NB4 (cell line): Measurements from ENCODE around the gene KCNQ2.

Source experiments
- DNase-seq: peaks from one replicate; pipeline ENCODE4 v3.0.0; 2010; ENCODE audit warnings: low read depth
- H3K4me3 ChIP-seq: one replicate; pipeline ENCODE4 v1.5.1; 2011; ENCODE audit warnings: mild to moderate bottlenecking, low read depth, low read length, moderate library complexity
- MYC ChIP-seq: IDR thresholded peaks from 2 replicates; pipeline ENCODE4 v1.6.1; 2011; ENCODE audit warnings: low read depth, low read length
- POLR2A ChIP-seq: IDR thresholded peaks from 2 replicates; pipeline ENCODE4 v1.6.1; 2011; ENCODE audit warnings: mild to moderate bottlenecking; ENCODE audit not compliant: insufficient read length; ENCODE audit errors: extremely low read depth
- TF ChIP-seq, protein P1 (sequence below): IDR thresholded peaks from 2 replicates; pipeline ENCODE4 v1.6.1; 2011; ENCODE audit warnings: low read depth, low read length
- TF ChIP-seq, protein P2 (sequence below): IDR thresholded peaks from one replicate; pipeline ENCODE4 v1.5.1; 2012; ENCODE audit warnings: low read depth, low read length

KCNQ2 gene

DNA sequence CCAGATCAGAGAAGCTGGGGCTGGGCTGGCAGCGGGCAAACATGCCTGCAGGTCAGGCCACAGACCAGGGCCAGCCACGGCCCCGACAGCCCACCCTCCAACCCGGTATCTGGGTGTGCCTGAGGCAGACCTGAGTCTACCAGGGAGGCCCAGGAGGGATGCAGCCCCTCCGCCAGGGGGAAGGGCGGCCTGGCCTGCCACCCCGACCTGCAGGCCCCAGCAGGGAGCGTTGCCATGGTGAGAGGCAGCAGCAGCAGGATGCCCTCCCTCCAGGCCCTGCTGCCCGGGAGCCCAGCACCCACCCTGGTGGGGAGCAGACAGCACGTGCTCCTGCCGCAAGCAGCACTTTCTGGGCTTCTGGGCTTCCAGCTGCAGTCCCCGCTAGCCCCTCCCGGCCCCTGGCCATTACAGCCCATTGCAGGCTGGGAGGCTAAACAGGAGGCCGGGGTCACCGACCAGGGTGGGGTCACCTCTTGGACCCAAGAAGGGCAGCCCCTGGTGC is 30.3 kb upstream of the KCNQ2 start:
- no peak overlapping the region for H3K4me3 ChIP-seq
- no peak for TF ChIP-seq MYC
- TF ChIP-seq, protein P1, sequence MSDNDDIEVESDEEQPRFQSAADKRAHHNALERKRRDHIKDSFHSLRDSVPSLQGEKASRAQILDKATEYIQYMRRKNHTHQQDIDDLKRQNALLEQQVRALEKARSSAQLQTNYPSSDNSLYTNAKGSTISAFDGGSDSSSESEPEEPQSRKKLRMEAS = no peak
- TF ChIP-seq POLR2A = no peak
- TF ChIP-seq, protein P2, sequence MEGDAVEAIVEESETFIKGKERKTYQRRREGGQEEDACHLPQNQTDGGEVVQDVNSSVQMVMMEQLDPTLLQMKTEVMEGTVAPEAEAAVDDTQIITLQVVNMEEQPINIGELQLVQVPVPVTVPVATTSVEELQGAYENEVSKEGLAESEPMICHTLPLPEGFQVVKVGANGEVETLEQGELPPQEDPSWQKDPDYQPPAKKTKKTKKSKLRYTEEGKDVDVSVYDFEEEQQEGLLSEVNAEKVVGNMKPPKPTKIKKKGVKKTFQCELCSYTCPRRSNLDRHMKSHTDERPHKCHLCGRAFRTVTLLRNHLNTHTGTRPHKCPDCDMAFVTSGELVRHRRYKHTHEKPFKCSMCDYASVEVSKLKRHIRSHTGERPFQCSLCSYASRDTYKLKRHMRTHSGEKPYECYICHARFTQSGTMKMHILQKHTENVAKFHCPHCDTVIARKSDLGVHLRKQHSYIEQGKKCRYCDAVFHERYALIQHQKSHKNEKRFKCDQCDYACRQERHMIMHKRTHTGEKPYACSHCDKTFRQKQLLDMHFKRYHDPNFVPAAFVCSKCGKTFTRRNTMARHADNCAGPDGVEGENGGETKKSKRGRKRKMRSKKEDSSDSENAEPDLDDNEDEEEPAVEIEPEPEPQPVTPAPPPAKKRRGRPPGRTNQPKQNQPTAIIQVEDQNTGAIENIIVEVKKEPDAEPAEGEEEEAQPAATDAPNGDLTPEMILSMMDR = no peak
- DNase-seq = no peak

DNA sequence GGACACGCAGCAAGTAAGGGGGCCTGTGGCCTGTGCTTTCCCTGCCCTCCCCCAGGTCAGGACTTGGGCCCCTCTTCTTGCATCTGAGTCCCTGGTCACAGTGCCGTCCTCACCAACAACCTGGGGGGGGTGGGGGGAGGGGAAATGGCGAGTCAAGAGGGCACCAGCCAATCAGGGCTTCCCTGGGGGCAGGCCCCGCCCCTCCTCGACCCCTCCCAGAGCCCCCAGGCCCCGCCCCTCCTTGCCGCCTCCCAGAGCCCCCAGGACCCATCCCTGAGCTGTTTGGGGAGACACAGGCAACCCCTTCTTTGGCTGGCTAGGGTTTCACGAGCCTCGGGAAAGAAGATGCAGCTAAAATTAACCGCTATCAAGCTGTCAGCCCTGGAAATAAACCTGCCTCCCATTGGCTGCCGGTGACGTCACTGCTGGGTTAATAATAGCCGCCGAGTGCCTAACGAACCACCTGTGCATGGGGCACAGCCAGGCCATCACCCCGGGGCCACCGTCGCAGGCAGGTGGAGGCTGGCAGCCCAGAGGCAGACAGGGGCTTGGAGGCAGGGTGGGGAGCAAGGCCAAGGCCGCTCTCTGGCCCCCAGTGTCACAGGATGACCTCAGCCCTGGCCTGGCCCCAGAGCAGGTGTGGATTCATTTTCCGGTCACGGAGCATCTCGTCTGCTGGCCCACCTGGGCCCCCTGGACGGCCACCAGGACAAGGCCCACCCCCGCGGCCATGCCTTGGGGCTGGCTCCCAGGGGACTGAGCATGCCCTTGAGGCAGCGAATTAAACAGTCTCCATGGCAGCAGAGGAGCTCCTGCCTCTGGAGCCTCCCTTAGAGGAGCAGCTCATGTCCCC is 29.6 kb upstream of the KCNQ2 start:
- TF ChIP-seq, protein P2 = no peak
- TF ChIP-seq, protein P1 = no peak
- TF ChIP-seq POLR2A = no peak
- TF ChIP-seq MYC = no peak
- no peak overlapping the region for H3K4me3 ChIP-seq
- no peak for DNase-seq

DNA sequence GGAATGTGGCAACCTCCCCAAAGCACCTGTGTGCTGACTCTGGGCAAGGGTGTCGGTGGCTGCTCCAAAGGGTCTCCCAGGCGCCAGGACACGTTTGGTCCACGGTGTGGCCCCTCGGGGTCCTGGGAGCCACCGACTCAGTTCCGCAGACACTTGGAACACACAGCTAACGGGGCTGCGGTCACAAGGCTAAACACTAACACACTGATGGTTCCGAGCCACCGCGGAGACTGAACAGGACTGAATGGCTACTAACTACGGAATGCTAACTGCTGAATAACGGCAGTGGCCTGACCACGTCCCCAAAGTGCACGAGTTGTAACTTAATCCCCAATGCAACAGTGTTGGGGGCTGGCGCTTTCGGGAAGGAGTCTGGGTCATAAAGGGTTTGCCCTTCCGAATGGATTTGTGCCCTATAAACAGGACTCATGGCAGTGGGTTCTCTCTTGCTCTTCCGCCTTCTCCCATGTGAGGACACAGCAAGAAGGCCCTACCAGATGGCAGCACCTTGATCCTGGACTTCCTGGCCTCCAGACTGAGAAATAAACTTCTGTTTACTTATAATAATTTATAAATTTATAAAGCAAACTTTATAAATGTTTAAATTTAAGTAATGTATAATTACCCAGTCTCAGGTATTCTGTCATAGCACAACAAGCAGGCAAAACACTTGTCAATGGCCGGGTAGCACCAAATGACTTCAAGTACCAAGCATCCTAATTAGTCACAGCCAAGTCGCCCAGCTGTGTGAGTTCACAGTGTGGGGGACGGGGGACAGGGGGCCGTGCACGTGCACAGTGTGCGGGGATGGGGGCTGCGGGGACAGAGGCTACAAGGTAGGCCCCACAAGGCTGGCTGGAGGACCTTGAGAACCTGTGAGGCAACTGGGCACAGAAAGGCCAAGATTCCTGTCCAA is 28.7 kb upstream of the KCNQ2 start:
- H3K4me3 ChIP-seq = no peak overlapping the region
- TF ChIP-seq, protein P1 = no peak
- TF ChIP-seq POLR2A = no peak
- TF ChIP-seq, protein P2 = no peak
- TF ChIP-seq MYC = no peak
- DNase-seq = no peak

DNA sequence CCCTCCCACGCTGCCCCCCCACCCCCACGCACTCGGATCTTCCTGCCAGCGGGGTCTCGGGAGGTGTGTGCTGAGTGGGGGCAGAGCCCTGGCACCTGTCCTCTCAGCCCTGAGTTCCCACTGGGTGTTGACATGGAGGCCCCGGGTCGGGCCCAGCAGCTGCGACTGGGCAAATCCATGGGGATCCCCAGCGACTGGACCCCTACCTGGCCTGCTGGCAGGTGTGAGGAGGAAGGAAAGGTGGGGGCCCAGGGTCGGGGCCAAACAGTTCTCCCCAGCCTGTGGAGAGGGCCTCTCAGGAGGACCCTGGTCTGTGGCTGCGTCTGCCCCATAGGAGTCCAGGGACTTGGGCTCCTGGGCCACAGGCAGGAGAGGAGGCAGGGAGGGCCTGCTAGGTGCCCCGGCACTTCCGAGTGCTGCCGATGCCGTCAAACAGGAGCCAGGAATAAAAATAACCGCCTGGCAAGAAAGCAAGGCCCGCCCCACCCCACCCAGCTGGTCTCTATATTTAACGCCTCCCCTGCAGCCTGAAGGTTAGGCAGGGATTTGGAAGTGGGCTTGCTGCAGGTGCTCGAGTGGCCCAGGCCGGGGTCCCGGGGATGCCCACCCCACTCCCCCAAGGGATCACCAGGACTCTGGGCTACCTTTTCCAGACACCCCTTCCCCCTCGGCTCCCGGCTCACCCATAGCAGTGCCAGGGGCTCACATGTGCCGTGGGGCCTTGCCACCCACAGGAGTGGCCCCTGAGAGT is 27.9 kb upstream of the KCNQ2 start:
- no peak for DNase-seq
- TF ChIP-seq POLR2A (no peak), MYC (no peak)
- TF ChIP-seq, protein P1 = no peak
- TF ChIP-seq, protein P2 = no peak
- no peak overlapping the region for H3K4me3 ChIP-seq

DNA sequence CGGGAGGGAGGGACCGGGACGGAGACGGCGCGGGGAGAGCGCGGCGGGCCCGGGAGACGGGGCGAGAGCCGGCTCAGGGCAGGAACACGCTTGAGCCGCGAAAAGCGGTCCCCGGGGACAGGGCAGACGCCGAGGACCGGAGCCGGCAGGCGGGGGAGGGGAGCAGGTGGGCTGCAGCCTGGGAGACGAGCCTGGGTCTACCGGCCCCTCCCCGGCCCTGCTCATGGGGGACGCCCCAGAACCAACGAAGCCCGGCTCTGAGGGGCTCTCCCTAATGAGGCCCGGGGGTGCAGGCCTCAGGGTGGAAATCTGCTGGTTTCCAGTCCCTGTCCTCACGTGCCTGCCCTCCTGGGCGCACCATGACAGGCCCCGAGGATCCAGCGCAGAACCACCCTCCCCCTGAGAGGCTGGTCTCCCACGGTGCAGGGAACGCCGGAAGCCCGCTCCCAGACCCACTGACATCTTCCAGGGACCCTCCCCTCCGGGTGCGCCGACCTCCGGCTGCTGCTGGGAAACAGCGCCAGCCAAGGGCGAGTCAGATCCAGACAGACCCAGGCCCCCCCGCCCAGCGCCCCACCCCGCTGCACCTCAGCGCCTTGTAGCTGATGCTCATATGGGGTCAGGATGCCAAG is 27.0 kb upstream of the KCNQ2 start:
- TF ChIP-seq, protein P1 = no peak
- TF ChIP-seq MYC (no peak), POLR2A (no peak)
- TF ChIP-seq, protein P2 = no peak
- DNase-seq = no peak
- no peak overlapping the region for H3K4me3 ChIP-seq
